Measurements from ENCODE around the gene RBM26. TPM values are rescaled to one million over a fixed set of nuclear protein-coding genes. Genes with fewer than 3 reads are reported as not detected.

Gene RBM26
- polyA plus RNA-seq, 3 donors, result 3.5 to 25.3 (median 5.0) TPM

- Histone ChIP-seq H3K36me3 (replicated peaks in 1 of 2; ENCODE audit: control insufficient read depth in 1 of 2, insufficient read depth in 2 of 2, low read length in 2 of 2) (no peaks in the 10 kb centered on the region), H2AFZ (ENCODE audit: insufficient read depth, low read depth, low read length, poor library complexity, severe bottlenecking) (no peak overlapping the region), H3K27ac (ENCODE audit: low read depth in 1 of 2, low read length in 2 of 2) (no peak overlapping the region), H3K4me1 (ENCODE audit: control insufficient read depth in 1 of 2, insufficient read depth in 2 of 2, low read length in 2 of 2) (no peaks in the 10 kb centered on the region), H3K79me2 (ENCODE audit: insufficient read depth, low read length) (no peaks in the 10 kb centered on the region), H3K4me3 (replicated peaks in 1 of 3; ENCODE audit: low read depth in 2 of 3, low read length in 3 of 3) (no peak overlapping the region), H3K4me2 (replicated peaks; ENCODE audit: extremely low read depth, low read length, poor library complexity, severe bottlenecking) (no peak overlapping the region), H3K9ac (ENCODE audit: insufficient read depth, low read length, poor library complexity, severe bottlenecking) (no peak overlapping the region), H3K27me3 (ENCODE audit: control insufficient read depth in 2 of 2, insufficient read depth in 2 of 2, low read length in 2 of 2) (no peaks in the 10 kb centered on the region), H3K9me3 (replicated peaks in 1 of 2; ENCODE audit: control insufficient read depth in 1 of 2, insufficient read depth in 1 of 2, low read length in 2 of 2) (peaks cover 0 to 3% of the 10 kb centered on the region in 2 donors), H4K20me1 (ENCODE audit: insufficient read depth, low read length) (no peaks in the 10 kb centered on the region)
- H3K27me3 Mint-ChIP-seq (ENCODE audit: low read depth in 3 of 3), result peaks cover 1 to 7% (median 3%) of the 10 kb centered on the region in 3 donors
- no peaks in the 10 kb centered on the region for H3K36me3 Mint-ChIP-seq
- H3K4me3 Mint-ChIP-seq, result no peak overlapping the region
- H3K4me1 Mint-ChIP-seq, result peaks cover 3% of the 10 kb centered on the region
- H3K27ac Mint-ChIP-seq, result no peak overlapping the region
- peaks cover 11 to 18% (median 15%) of the 10 kb centered on the region in 7 donors for H3K9me3 Mint-ChIP-seq
- intact Hi-C loops (cut with micrococcal nuclease), result no loop called here
- DNase-seq, result no peak
- TF ChIP-seq, protein P1, sequence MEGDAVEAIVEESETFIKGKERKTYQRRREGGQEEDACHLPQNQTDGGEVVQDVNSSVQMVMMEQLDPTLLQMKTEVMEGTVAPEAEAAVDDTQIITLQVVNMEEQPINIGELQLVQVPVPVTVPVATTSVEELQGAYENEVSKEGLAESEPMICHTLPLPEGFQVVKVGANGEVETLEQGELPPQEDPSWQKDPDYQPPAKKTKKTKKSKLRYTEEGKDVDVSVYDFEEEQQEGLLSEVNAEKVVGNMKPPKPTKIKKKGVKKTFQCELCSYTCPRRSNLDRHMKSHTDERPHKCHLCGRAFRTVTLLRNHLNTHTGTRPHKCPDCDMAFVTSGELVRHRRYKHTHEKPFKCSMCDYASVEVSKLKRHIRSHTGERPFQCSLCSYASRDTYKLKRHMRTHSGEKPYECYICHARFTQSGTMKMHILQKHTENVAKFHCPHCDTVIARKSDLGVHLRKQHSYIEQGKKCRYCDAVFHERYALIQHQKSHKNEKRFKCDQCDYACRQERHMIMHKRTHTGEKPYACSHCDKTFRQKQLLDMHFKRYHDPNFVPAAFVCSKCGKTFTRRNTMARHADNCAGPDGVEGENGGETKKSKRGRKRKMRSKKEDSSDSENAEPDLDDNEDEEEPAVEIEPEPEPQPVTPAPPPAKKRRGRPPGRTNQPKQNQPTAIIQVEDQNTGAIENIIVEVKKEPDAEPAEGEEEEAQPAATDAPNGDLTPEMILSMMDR (IDR thresholded peaks at IDR 0.05), result no peak
Measured at GRCh38 chr13:79273045-79273444, 133.0 kb downstream of the RBM26 start.

DNA sequence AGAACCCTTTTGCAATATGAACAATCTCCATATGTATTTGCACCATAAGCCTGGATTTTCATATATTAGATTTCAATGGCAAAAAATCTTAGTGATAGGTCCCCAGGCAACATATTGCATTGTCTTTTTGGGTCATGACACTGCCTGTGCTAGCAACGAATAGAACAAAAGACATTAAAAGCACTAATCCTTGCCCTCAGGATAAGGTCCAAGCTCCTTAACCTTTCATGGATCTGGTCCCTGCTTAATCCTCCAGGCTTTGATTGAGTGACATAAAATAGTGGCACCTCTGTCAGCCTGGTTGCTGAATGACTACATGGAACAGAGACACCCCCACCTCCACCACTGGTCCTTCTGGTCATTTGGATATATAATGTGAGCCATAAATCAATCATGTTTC, 134.4 kb downstream of the RBM26 start:
- Histone ChIP-seq H3K27me3 (ENCODE audit: control insufficient read depth in 2 of 2, insufficient read depth in 2 of 2, low read length in 2 of 2) (no peaks in the 10 kb centered on the region), H3K9me3 (replicated peaks in 1 of 2; ENCODE audit: control insufficient read depth in 1 of 2, insufficient read depth in 1 of 2, low read length in 2 of 2) (peaks cover 0 to 3% of the 10 kb centered on the region in 2 donors), H3K27ac (ENCODE audit: low read depth in 1 of 2, low read length in 2 of 2) (no peak overlapping the region), H3K4me3 (replicated peaks in 1 of 3; ENCODE audit: low read depth in 2 of 3, low read length in 3 of 3) (no peak overlapping the region), H3K79me2 (ENCODE audit: insufficient read depth, low read length) (no peaks in the 10 kb centered on the region), H3K36me3 (replicated peaks in 1 of 2; ENCODE audit: control insufficient read depth in 1 of 2, insufficient read depth in 2 of 2, low read length in 2 of 2) (no peaks in the 10 kb centered on the region), H4K20me1 (ENCODE audit: insufficient read depth, low read length) (no peaks in the 10 kb centered on the region), H3K4me1 (ENCODE audit: control insufficient read depth in 1 of 2, insufficient read depth in 2 of 2, low read length in 2 of 2) (no peaks in the 10 kb centered on the region), H2AFZ (ENCODE audit: insufficient read depth, low read depth, low read length, poor library complexity, severe bottlenecking) (no peak overlapping the region), H3K9ac (ENCODE audit: insufficient read depth, low read length, poor library complexity, severe bottlenecking) (no peak overlapping the region), H3K4me2 (replicated peaks; ENCODE audit: extremely low read depth, low read length, poor library complexity, severe bottlenecking) (no peak overlapping the region)
- H3K9me3 Mint-ChIP-seq, result peaks cover 13 to 19% (median 17%) of the 10 kb centered on the region in 7 donors
- no peak for DNase-seq
- WGBS (ENCODE audit: insufficient coverage), result 60% methylated on average over 1 of the region's 1 CpG
- H3K27ac Mint-ChIP-seq, result no peak overlapping the region
- H3K4me1 Mint-ChIP-seq, result no peaks in the 10 kb centered on the region
- TF ChIP-seq, protein P1 (IDR thresholded peaks at IDR 0.05), result no peak
- no peaks in the 10 kb centered on the region for H3K36me3 Mint-ChIP-seq
- intact Hi-C loops (cut with micrococcal nuclease), result no loop called here
- no peak overlapping the region for H3K4me3 Mint-ChIP-seq
- H3K27me3 Mint-ChIP-seq (ENCODE audit: low read depth in 3 of 3), result peaks cover 1 to 7% (median 3%) of the 10 kb centered on the region in 3 donors

Data from CD14-positive monocyte (primary cell).